Testis (tissue), 2 donors: Measurements from ENCODE around the gene FAM228A.

Source experiments
- CTCF ChIP-seq, 3 experiments: fragments of 450-650 bp in 2 of 3; fragments of 200-600 bp in 1 of 3; sonication (generic) in 1 of 3; IDR thresholded peaks; one replicate each; pipeline ENCODE4 v1.5.1; 2016 to 2019; ENCODE audit warnings: antibody characterized with exemption in 3 of 3, mild to moderate bottlenecking in 2 of 3, moderate library complexity in 1 of 3
- POLR2A ChIP-seq: fragments of 450-650 bp; IDR thresholded peaks from one replicate; pipeline ENCODE4 v1.6.1; 2017; ENCODE audit warnings: antibody characterized with exemption, mild to moderate bottlenecking, moderate library complexity

- TF ChIP-seq CTCF (IDR thresholded peaks at IDR 0.05) (no peak), POLR2A (no peak)
These were observed 56.6 kb downstream of the FAM228A start for GRCh38 chr2:24231461-24231881.
